ENCODE measurements around the gene LAMP5. TPM values are rescaled to one million over a fixed set of nuclear protein-coding genes. Genes with fewer than 3 reads are reported as not detected.

LAMP5 gene
- total and polyA plus RNA-seq, 9 of the 15 experiments (the other 6 are each of a cell fraction or from before 2014, with no cell fraction given), result not detected

DNA sequence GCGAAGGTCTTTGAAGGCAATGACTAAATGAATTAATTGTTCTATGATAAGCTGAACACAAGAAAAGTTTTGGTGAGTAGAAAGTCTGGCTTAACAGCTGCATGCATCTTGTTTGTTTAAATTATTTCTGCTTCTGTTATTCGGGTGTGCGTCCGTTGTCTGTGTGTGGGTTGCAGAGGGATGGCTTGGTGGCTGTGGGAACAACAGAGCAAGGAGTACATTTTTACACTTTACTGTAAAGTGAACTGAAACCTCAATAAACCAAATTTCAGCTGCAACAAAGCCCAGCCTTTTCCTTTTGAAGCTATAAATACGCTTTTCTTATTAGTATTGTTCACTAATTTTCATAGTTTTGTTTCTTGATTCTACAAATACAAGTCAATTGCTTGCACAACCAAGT lies 3.5 kb upstream of the LAMP5 start:
- H3K4me3 ChIP-seq, result no peak overlapping the region
- no peak for DNase-seq (ENCODE audit: extremely low read depth in 1 of 4, low spot score in 3 of 4)
- no peak overlapping the region for H3K9ac ChIP-seq (ENCODE audit: insufficient read depth in 1 of 2, low read depth in 2 of 2, low read length in 2 of 2)
- in situ Hi-C loops (cut with MboI) (no loop called here), intact Hi-C loops (cut with micrococcal nuclease) (no loop called here)
- ChIA-PET POLR2A (no interaction called here), CTCF (ENCODE audit: low intra/inter-chr PET ratio) (no interaction called here)
- H3K27me3 ChIP-seq (ENCODE audit: control insufficient read depth in 2 of 2, insufficient read depth in 2 of 2, low read length in 2 of 2), result peaks cover 0 to 18% of the 10 kb centered on the region in 2 experiments; a peak in 2 of 5 replicates
- H3K9me1 ChIP-seq (ENCODE audit: control insufficient read depth, insufficient read depth, low read length), result no peaks in the 10 kb centered on the region
- no peak overlapping the region for H3K4me2 ChIP-seq (ENCODE audit: insufficient read depth, low read length)
- H3K36me3 ChIP-seq (ENCODE audit: control insufficient read depth, insufficient read depth, low read length), result no peaks in the 10 kb centered on the region
- 0% methylated on average over 5 of the region's 5 CpGs for WGBS (ENCODE audit: insufficient coverage, low coverage, missing lambda C conversion rate)
- H3K27ac ChIP-seq (ENCODE audit: extremely low read depth, low read depth, low read length), result no peak overlapping the region
- no peak for ATAC-seq
- no peak overlapping the region for H2AFZ ChIP-seq (ENCODE audit: low read depth, low read length)
- FAIRE-seq, result no peak
- H3K4me1 ChIP-seq (replicated peaks in 1 of 2; ENCODE audit: control insufficient read depth in 2 of 2, insufficient read depth in 2 of 2, low read length in 2 of 2), result no peaks in the 10 kb centered on the region
- no peaks in the 10 kb centered on the region for H3K9me3 ChIP-seq (replicated peaks; ENCODE audit: control insufficient read depth, insufficient read depth, low read depth, low read length)
- no peaks in the 10 kb centered on the region for H4K20me1 ChIP-seq (replicated peaks; ENCODE audit: control insufficient read depth, insufficient read depth, low read length)
- no TSS peak for BruUV-seq (replicated peaks)
- no peaks in the 10 kb centered on the region for H3K79me2 ChIP-seq (ENCODE audit: control insufficient read depth, insufficient read depth, low read length)
- TF ChIP-seq KDM4B (IDR thresholded peaks at IDR 0.05; ENCODE audit: borderline replicate concordance in 2 of 2, low read depth in 1 of 2) (no peak), ZNF431 (CRISPR knock-in tag; IDR thresholded peaks at IDR 0.05) (no peak), ZNF696 (CRISPR knock-in tag; conservative IDR thresholded peaks at IDR 0.05) (no peak), RAD21 (CRISPR knock-in tag; conservative IDR thresholded peaks at IDR 0.05 in 1 of 2, IDR thresholded peaks at IDR 0.05 in 1 of 2) (no peak), ZNF76 (CRISPR knock-in tag; IDR thresholded peaks at IDR 0.05; ENCODE audit: borderline replicate concordance) (no peak), MECOM (CRISPR knock-in tag; IDR thresholded peaks at IDR 0.05) (no peak)
- TF ChIP-seq, protein P1, sequence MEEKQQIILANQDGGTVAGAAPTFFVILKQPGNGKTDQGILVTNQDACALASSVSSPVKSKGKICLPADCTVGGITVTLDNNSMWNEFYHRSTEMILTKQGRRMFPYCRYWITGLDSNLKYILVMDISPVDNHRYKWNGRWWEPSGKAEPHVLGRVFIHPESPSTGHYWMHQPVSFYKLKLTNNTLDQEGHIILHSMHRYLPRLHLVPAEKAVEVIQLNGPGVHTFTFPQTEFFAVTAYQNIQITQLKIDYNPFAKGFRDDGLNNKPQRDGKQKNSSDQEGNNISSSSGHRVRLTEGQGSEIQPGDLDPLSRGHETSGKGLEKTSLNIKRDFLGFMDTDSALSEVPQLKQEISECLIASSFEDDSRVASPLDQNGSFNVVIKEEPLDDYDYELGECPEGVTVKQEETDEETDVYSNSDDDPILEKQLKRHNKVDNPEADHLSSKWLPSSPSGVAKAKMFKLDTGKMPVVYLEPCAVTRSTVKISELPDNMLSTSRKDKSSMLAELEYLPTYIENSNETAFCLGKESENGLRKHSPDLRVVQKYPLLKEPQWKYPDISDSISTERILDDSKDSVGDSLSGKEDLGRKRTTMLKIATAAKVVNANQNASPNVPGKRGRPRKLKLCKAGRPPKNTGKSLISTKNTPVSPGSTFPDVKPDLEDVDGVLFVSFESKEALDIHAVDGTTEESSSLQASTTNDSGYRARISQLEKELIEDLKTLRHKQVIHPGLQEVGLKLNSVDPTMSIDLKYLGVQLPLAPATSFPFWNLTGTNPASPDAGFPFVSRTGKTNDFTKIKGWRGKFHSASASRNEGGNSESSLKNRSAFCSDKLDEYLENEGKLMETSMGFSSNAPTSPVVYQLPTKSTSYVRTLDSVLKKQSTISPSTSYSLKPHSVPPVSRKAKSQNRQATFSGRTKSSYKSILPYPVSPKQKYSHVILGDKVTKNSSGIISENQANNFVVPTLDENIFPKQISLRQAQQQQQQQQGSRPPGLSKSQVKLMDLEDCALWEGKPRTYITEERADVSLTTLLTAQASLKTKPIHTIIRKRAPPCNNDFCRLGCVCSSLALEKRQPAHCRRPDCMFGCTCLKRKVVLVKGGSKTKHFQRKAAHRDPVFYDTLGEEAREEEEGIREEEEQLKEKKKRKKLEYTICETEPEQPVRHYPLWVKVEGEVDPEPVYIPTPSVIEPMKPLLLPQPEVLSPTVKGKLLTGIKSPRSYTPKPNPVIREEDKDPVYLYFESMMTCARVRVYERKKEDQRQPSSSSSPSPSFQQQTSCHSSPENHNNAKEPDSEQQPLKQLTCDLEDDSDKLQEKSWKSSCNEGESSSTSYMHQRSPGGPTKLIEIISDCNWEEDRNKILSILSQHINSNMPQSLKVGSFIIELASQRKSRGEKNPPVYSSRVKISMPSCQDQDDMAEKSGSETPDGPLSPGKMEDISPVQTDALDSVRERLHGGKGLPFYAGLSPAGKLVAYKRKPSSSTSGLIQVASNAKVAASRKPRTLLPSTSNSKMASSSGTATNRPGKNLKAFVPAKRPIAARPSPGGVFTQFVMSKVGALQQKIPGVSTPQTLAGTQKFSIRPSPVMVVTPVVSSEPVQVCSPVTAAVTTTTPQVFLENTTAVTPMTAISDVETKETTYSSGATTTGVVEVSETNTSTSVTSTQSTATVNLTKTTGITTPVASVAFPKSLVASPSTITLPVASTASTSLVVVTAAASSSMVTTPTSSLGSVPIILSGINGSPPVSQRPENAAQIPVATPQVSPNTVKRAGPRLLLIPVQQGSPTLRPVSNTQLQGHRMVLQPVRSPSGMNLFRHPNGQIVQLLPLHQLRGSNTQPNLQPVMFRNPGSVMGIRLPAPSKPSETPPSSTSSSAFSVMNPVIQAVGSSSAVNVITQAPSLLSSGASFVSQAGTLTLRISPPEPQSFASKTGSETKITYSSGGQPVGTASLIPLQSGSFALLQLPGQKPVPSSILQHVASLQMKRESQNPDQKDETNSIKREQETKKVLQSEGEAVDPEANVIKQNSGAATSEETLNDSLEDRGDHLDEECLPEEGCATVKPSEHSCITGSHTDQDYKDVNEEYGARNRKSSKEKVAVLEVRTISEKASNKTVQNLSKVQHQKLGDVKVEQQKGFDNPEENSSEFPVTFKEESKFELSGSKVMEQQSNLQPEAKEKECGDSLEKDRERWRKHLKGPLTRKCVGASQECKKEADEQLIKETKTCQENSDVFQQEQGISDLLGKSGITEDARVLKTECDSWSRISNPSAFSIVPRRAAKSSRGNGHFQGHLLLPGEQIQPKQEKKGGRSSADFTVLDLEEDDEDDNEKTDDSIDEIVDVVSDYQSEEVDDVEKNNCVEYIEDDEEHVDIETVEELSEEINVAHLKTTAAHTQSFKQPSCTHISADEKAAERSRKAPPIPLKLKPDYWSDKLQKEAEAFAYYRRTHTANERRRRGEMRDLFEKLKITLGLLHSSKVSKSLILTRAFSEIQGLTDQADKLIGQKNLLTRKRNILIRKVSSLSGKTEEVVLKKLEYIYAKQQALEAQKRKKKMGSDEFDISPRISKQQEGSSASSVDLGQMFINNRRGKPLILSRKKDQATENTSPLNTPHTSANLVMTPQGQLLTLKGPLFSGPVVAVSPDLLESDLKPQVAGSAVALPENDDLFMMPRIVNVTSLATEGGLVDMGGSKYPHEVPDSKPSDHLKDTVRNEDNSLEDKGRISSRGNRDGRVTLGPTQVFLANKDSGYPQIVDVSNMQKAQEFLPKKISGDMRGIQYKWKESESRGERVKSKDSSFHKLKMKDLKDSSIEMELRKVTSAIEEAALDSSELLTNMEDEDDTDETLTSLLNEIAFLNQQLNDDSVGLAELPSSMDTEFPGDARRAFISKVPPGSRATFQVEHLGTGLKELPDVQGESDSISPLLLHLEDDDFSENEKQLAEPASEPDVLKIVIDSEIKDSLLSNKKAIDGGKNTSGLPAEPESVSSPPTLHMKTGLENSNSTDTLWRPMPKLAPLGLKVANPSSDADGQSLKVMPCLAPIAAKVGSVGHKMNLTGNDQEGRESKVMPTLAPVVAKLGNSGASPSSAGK (IDR thresholded peaks at IDR 0.05), result no peak

Measured in K562 (cell line).